Endodermal cell (in vitro differentiated cells): ENCODE results near the gene ADGRB3. TPM values are rescaled to one million over a fixed set of nuclear protein-coding genes. Genes with fewer than 3 reads are reported as not detected.

Experiments
- DNase-seq: peaks from one replicate; pipeline ENCODE4 v3.0.0-alpha.2; 2017
- H3K27ac ChIP-seq: 2 replicates; pipeline ENCODE4 v1.5.1; 2013; ENCODE audit warnings: mild to moderate bottlenecking, low read depth, low read length, moderate library complexity
- H3K27me3 ChIP-seq: 2 replicates; pipeline ENCODE4 v1.6.1; 2013; ENCODE audit warnings: mild to moderate bottlenecking, low read length, moderate library complexity; ENCODE audit not compliant: insufficient read depth, control insufficient read depth, poor library complexity, severe bottlenecking
- H3K36me3 ChIP-seq: 2 replicates; pipeline ENCODE4 v1.7.0; 2013; ENCODE audit warnings: mild to moderate bottlenecking, low read length, moderate library complexity; ENCODE audit not compliant: control insufficient read depth, insufficient read depth
- H3K4me1 ChIP-seq: one replicate; pipeline ENCODE4 v1.7.0; 2013; ENCODE audit warnings: low read length; ENCODE audit not compliant: control insufficient read depth, insufficient read depth
- H3K4me3 ChIP-seq: 2 replicates; pipeline ENCODE4 v1.5.1; 2013; ENCODE audit warnings: mild to moderate bottlenecking, low read length, moderate library complexity
- H3K9ac ChIP-seq: 2 replicates; pipeline ENCODE4 v1.6.1; 2013; ENCODE audit warnings: mild to moderate bottlenecking, low read length, moderate library complexity; ENCODE audit not compliant: poor library complexity, severe bottlenecking; ENCODE audit errors: extremely low read depth
- H3K9me3 ChIP-seq: 2 replicates; pipeline ENCODE4 v1.6.1; 2013; ENCODE audit warnings: mild to moderate bottlenecking, low read length, moderate library complexity; ENCODE audit not compliant: control insufficient read depth
- H3K27ac Mint-ChIP-seq: 2 replicates; pipeline ENCODE4 v1.8.0; 2020; ENCODE audit warnings: mixed read lengths
- H3K27me3 Mint-ChIP-seq: 2 replicates; pipeline ENCODE4 v1.8.0; 2021; ENCODE audit warnings: mild to moderate bottlenecking, mixed read lengths; ENCODE audit not compliant: insufficient read depth
- H3K36me3 Mint-ChIP-seq: 2 replicates; pipeline ENCODE4 v1.8.0; 2020; ENCODE audit warnings: low read depth, mixed read lengths
- H3K4me1 Mint-ChIP-seq: 2 replicates; pipeline ENCODE4 v1.8.0; 2020; ENCODE audit warnings: mixed read lengths
- H3K4me3 Mint-ChIP-seq: 2 replicates; pipeline ENCODE4 v1.8.0; 2020; ENCODE audit warnings: mild to moderate bottlenecking, moderate library complexity, mixed read lengths
- H3K9me3 Mint-ChIP-seq: 2 replicates; pipeline ENCODE4 v1.8.0; 2020; ENCODE audit warnings: mild to moderate bottlenecking, mixed read lengths
- WGBS, 2 experiments: methylation state at CpG; one replicate each; pipeline versions ENCODE4 v1.1.5 to v1.1.7; 2013; ENCODE audit warnings: missing lambda C conversion rate in 2 of 2, mixed read lengths in 1 of 2; ENCODE audit not compliant: insufficient coverage in 1 of 2, insufficient read length in 1 of 2; 5-methylcytosine and 5-hydroxymethylcytosine counted together
- total RNA-seq, 2 donors: library from RNA; stranded (reverse); fragmentation: NEBNext Ultra II Directional in 1 of 2; extraction: Animal tissue kit (Norgen Biotek cat#: 25700) in 1 of 2; gene quantifications; 2 replicates in 1 of 2; 3 replicates in 1 of 2; pipeline ENCODE4 v1.2.1, GENCODE V29; 2021
- TF ChIP-seq, protein P1 (sequence below): fragments of 200-600 bp; sonication (generic); conservative IDR thresholded peaks from 2 replicates; pipeline ENCODE4 v1.5.0; 2021; ENCODE audit warnings: antibody characterized with exemption, mild to moderate bottlenecking

Gene ADGRB3
- total RNA-seq, 2 donors from 2014 or later = 0.33 to 1.3 TPM

- Mint-ChIP-seq H3K27me3 (peaks cover 84% of the 10 kb centered on the region), H3K4me3 (peak overlapping the region; percentile 18), H3K9me3 (no peaks in the 10 kb centered on the region), H3K36me3 (no peaks in the 10 kb centered on the region), H3K27ac (no peak overlapping the region), H3K4me1 (peaks cover 14% of the 10 kb centered on the region)
- H3K9me3 ChIP-seq = peaks cover 16% of the 10 kb centered on the region
- 20 to 29% methylated on average over 1 of the region's 1 CpG for WGBS, 2 experiments
- no peak overlapping the region for H3K9ac ChIP-seq
- DNase-seq = no peak
- H3K36me3 ChIP-seq = no peaks in the 10 kb centered on the region
- no peaks in the 10 kb centered on the region for H3K4me1 ChIP-seq
- H3K4me3 ChIP-seq = no peak overlapping the region
- peaks cover 94% of the 10 kb centered on the region for H3K27me3 ChIP-seq
- TF ChIP-seq, protein P1, sequence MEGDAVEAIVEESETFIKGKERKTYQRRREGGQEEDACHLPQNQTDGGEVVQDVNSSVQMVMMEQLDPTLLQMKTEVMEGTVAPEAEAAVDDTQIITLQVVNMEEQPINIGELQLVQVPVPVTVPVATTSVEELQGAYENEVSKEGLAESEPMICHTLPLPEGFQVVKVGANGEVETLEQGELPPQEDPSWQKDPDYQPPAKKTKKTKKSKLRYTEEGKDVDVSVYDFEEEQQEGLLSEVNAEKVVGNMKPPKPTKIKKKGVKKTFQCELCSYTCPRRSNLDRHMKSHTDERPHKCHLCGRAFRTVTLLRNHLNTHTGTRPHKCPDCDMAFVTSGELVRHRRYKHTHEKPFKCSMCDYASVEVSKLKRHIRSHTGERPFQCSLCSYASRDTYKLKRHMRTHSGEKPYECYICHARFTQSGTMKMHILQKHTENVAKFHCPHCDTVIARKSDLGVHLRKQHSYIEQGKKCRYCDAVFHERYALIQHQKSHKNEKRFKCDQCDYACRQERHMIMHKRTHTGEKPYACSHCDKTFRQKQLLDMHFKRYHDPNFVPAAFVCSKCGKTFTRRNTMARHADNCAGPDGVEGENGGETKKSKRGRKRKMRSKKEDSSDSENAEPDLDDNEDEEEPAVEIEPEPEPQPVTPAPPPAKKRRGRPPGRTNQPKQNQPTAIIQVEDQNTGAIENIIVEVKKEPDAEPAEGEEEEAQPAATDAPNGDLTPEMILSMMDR = no peak
- H3K27ac ChIP-seq = no peak overlapping the region
Measured at GRCh38 chr6:69378326-69378725, 743.2 kb downstream of the ADGRB3 start.

GRCh38 chr6:69379518-69379917, 744.4 kb downstream of the ADGRB3 start:
- no peak for DNase-seq
- Mint-ChIP-seq H3K9me3 (no peaks in the 10 kb centered on the region), H3K27ac (no peak overlapping the region), H3K27me3 (peaks cover 84% of the 10 kb centered on the region), H3K4me1 (peaks cover 14% of the 10 kb centered on the region), H3K4me3 (no peak overlapping the region), H3K36me3 (no peaks in the 10 kb centered on the region)
- Histone ChIP-seq H3K9me3 (peaks cover 16% of the 10 kb centered on the region), H3K4me3 (no peak overlapping the region), H3K9ac (no peak overlapping the region), H3K27ac (no peak overlapping the region), H3K27me3 (peaks cover 94% of the 10 kb centered on the region), H3K36me3 (no peaks in the 10 kb centered on the region), H3K4me1 (no peaks in the 10 kb centered on the region)
- WGBS, 2 experiments = 89 to 100% methylated on average over 2 to 3 of the region's 3 CpGs
- TF ChIP-seq, protein P1 = no peak

- Histone ChIP-seq H3K27me3 (peaks cover 88% of the 10 kb centered on the region), H3K4me1 (no peaks in the 10 kb centered on the region), H3K9me3 (peaks cover 16% of the 10 kb centered on the region), H3K27ac (no peak overlapping the region), H3K4me3 (no peak overlapping the region), H3K9ac (no peak overlapping the region), H3K36me3 (no peaks in the 10 kb centered on the region)
- WGBS, 2 experiments = 95% methylated on average over 2 of the region's 3 CpGs; no CpG with 5 or more reads in 1 of the 2 experiments
- no peaks in the 10 kb centered on the region for H3K9me3 Mint-ChIP-seq
- H3K27me3 Mint-ChIP-seq = peaks cover 76% of the 10 kb centered on the region
- no peaks in the 10 kb centered on the region for H3K36me3 Mint-ChIP-seq
- no peak for DNase-seq
- H3K4me1 Mint-ChIP-seq = no peaks in the 10 kb centered on the region
- no peak overlapping the region for H3K27ac Mint-ChIP-seq
- TF ChIP-seq, protein P1 = no peak
- H3K4me3 Mint-ChIP-seq = no peak overlapping the region
Measured at GRCh38 chr6:69383627-69384026, 748.5 kb downstream of the ADGRB3 start.
